GM12892 (cell line): ENCODE results near the gene PPP1R14C.

Experiments used
- POLR2A ChIP-seq: IDR thresholded peaks from 2 replicates; pipeline ENCODE4 v1.6.1; 2011; ENCODE audit warnings: low read depth, low read length, control low read depth
- POLR2AphosphoS5 ChIP-seq: IDR thresholded peaks from 2 replicates; pipeline ENCODE4 v1.6.1; 2011; ENCODE audit warnings: low read depth, low read length, control low read depth
- TAF1 ChIP-seq: IDR thresholded peaks from 2 replicates; pipeline ENCODE4 v1.6.1; 2011; ENCODE audit warnings: low read depth, mild to moderate bottlenecking, control low read depth, low read length, borderline replicate concordance

- no peak for TF ChIP-seq POLR2AphosphoS5
- TF ChIP-seq POLR2A = no peak
- TF ChIP-seq TAF1 = no peak
Observed at GRCh38 chr6:150286912-150287311, 144.1 kb downstream of the PPP1R14C start.
